Suprapubic skin (tissue), 4 donors: ENCODE data around the gene ALDOC. TPM values are rescaled to one million over a fixed set of nuclear protein-coding genes. Genes with fewer than 3 reads are reported as not detected.

Experiments used
- DNase-seq, 2 donors: peaks; one replicate each; pipeline ENCODE4 v3.0.0-alpha.2; 2019; ENCODE audit warnings: low spot score in 2 of 2
- H3K27ac ChIP-seq: fragments of 200-600 bp; sonication (generic); one replicate; pipeline ENCODE4 v1.5.1; 2019
- H3K27me3 ChIP-seq: fragments of 200-600 bp; sonication (generic); one replicate; pipeline ENCODE4 v1.5.1; 2019
- H3K36me3 ChIP-seq: fragments of 200-600 bp; sonication (generic); one replicate; pipeline ENCODE4 v1.5.1; 2019
- H3K4me1 ChIP-seq: fragments of 200-600 bp; sonication (generic); one replicate; pipeline ENCODE4 v1.5.1; 2019
- H3K4me3 ChIP-seq: fragments of 200-600 bp; sonication (generic); one replicate; pipeline ENCODE4 v1.5.1; 2019; ENCODE audit warnings: mild to moderate bottlenecking
- H3K9me3 ChIP-seq: fragments of 200-600 bp; sonication (generic); one replicate; pipeline ENCODE4 v1.5.1; 2019
- EP300 ChIP-seq: sonication (generic); formaldehyde crosslinking; IDR thresholded peaks from one replicate; pipeline ENCODE4 v1.6.1; 2017; ENCODE audit warnings: antibody characterized with exemption
- POLR2A ChIP-seq, 2 donors: fragments of 450-650 bp; IDR thresholded peaks; one replicate each; pipeline ENCODE4 v1.6.1; 2017; ENCODE audit warnings: antibody characterized with exemption in 2 of 2, mild to moderate bottlenecking in 2 of 2, moderate library complexity in 2 of 2
- POLR2AphosphoS5 ChIP-seq, 3 donors: sonication (generic); formaldehyde crosslinking; IDR thresholded peaks; one replicate each; pipeline ENCODE4 v1.6.1; 2017; ENCODE audit warnings: antibody characterized with exemption in 3 of 3
- WGBS: methylation state at CpG from one replicate; pipeline ENCODE4 v1.1.5; 2018; 5-methylcytosine and 5-hydroxymethylcytosine counted together
- total RNA-seq, 4 donors: library from RNA; depleted of rRNA; stranded (reverse); fragments of >200 nt; gene quantifications; one replicate each; pipeline ENCODE4 v1.1.0, GENCODE V29; 2016
- TF ChIP-seq, protein P1 (sequence below), 2 donors: fragments of 200-600 bp in 1 of 2; fragments of 450-650 bp in 1 of 2; sonication (generic) in 1 of 2; IDR thresholded peaks; one replicate each; pipeline ENCODE4 v1.5.1; 2016 to 2019; ENCODE audit warnings: antibody characterized with exemption in 2 of 2, mild to moderate bottlenecking in 1 of 2, moderate library complexity in 1 of 2

Gene ALDOC
- total RNA-seq: 100 to 1,000 TPM in 1 of 4 donors, 10 to 100 TPM in 3; 33.0 to 103 (median 62.6) TPM

DNA sequence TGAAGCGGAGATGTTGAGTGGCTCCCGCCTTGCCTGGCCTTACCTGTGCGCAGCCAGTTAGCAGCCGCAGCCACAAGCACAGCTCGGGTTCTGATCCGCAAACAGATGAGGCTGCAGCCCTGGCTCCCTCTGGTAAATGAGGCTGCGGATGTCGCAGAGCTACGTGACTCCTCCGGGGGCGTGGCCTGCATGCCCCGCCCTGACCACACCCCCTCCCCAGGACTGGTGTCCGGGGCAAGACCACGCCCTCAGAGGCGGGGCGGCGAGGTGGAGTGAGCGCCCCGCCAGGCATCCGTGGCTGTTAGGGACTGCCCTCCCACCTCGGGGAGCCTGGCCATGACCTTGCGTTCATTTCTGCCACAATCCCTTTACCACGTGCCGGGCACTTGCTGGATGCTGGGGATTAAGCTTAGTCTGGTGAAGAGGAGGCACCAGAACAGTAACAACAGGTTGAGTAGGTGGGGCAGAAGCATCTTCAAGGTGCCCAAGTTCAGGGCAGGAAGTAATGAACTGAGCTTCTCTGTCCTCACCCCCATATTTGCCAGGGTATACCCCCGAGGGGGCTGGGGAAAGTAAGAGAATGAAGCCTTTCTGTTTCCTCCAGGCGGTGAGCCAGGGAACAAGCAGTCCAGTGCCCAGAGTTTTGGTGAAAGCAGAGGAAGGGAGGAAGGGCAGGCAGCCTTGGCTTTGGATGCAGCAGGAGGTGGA lies at the start of gene ALDOC:
TSS of gene ALDOC (minus strand) at position 138 of the 708 bp plus-strand sequence. CDS start 1,363 bp downstream, outside the sequence.
- Histone ChIP-seq H3K27ac (no peak within 1 kb of the TSS), H3K9me3 (no peaks in the 10 kb centered on the region), H3K4me1 (peaks cover 18% of the 10 kb centered on the region), H3K36me3 (peaks cover 13% of the 10 kb centered on the region), H3K27me3 (no peaks in the 10 kb centered on the region), H3K4me3 (peak within 1 kb of the TSS; percentile 34)
- TF ChIP-seq POLR2A (IDR thresholded peaks at IDR 0.05): peak in 1 of 2 donors; percentile 60
- TF ChIP-seq, protein P1, sequence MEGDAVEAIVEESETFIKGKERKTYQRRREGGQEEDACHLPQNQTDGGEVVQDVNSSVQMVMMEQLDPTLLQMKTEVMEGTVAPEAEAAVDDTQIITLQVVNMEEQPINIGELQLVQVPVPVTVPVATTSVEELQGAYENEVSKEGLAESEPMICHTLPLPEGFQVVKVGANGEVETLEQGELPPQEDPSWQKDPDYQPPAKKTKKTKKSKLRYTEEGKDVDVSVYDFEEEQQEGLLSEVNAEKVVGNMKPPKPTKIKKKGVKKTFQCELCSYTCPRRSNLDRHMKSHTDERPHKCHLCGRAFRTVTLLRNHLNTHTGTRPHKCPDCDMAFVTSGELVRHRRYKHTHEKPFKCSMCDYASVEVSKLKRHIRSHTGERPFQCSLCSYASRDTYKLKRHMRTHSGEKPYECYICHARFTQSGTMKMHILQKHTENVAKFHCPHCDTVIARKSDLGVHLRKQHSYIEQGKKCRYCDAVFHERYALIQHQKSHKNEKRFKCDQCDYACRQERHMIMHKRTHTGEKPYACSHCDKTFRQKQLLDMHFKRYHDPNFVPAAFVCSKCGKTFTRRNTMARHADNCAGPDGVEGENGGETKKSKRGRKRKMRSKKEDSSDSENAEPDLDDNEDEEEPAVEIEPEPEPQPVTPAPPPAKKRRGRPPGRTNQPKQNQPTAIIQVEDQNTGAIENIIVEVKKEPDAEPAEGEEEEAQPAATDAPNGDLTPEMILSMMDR (IDR thresholded peaks at IDR 0.05): no peak
- TF ChIP-seq POLR2AphosphoS5 (IDR thresholded peaks at IDR 0.05): no peak
- no peak for TF ChIP-seq EP300
- DNase-seq: peak; percentile 96
- WGBS: 7% methylated on average over 21 of the region's 26 CpGs

- no peak overlapping the region for H3K4me3 ChIP-seq
- H3K4me1 ChIP-seq: no peaks in the 10 kb centered on the region
- WGBS: 98% methylated on average over 2 of the region's 2 CpGs
- no peak for DNase-seq
- peaks cover 93% of the 10 kb centered on the region for H3K36me3 ChIP-seq
- no peaks in the 10 kb centered on the region for H3K27me3 ChIP-seq
- TF ChIP-seq EP300: no peak
- TF ChIP-seq, protein P1 (IDR thresholded peaks at IDR 0.05): no peak
- no peak for TF ChIP-seq POLR2AphosphoS5 (IDR thresholded peaks at IDR 0.05)
- TF ChIP-seq POLR2A (IDR thresholded peaks at IDR 0.05): no peak
- no peak overlapping the region for H3K27ac ChIP-seq
- no peaks in the 10 kb centered on the region for H3K9me3 ChIP-seq
Measured at GRCh38 chr17:28624148-28624547, 47.5 kb upstream of the ALDOC start.

- no peaks in the 10 kb centered on the region for H3K4me1 ChIP-seq
- H3K27ac ChIP-seq: no peak overlapping the region
- peaks cover 93% of the 10 kb centered on the region for H3K36me3 ChIP-seq
- H3K27me3 ChIP-seq: no peaks in the 10 kb centered on the region
- no peaks in the 10 kb centered on the region for H3K9me3 ChIP-seq
- TF ChIP-seq POLR2A (IDR thresholded peaks at IDR 0.05) (no peak), POLR2AphosphoS5 (IDR thresholded peaks at IDR 0.05) (no peak), EP300 (no peak)
- TF ChIP-seq, protein P1 (IDR thresholded peaks at IDR 0.05): no peak
- 88% methylated on average over 4 of the region's 4 CpGs for WGBS
- no peak for DNase-seq
- no peak overlapping the region for H3K4me3 ChIP-seq
Measured at GRCh38 chr17:28623696-28624095, 47.0 kb upstream of the ALDOC start.

DNA sequence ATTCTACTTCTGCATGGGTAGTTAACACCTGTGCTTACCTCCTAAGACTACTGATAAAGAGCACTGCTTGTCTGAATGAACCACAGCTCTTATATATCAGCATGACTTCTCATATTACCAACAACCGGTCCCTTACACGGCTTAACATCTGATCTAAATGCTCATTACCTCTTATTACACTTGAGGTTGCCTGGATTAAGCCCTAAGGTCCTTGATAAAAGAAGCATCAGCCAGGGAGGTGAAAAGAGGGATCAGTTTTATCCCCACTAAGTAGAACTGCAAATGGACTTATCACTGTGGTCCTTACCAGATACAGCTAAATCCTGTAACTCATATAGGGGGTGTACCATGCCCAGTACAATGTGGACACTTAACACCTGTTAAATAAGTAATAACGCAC lies 45.5 kb upstream of the ALDOC start:
- Histone ChIP-seq H3K4me1 (no peaks in the 10 kb centered on the region), H3K36me3 (peaks cover 94% of the 10 kb centered on the region), H3K4me3 (no peak overlapping the region), H3K9me3 (no peaks in the 10 kb centered on the region), H3K27me3 (no peaks in the 10 kb centered on the region), H3K27ac (no peak overlapping the region)
- no peak for DNase-seq
- 95% methylated on average over 3 of the region's 3 CpGs for WGBS
- TF ChIP-seq POLR2AphosphoS5 (IDR thresholded peaks at IDR 0.05) (no peak), EP300 (no peak), POLR2A (IDR thresholded peaks at IDR 0.05) (no peak)
- TF ChIP-seq, protein P1 (IDR thresholded peaks at IDR 0.05): no peak

DNA sequence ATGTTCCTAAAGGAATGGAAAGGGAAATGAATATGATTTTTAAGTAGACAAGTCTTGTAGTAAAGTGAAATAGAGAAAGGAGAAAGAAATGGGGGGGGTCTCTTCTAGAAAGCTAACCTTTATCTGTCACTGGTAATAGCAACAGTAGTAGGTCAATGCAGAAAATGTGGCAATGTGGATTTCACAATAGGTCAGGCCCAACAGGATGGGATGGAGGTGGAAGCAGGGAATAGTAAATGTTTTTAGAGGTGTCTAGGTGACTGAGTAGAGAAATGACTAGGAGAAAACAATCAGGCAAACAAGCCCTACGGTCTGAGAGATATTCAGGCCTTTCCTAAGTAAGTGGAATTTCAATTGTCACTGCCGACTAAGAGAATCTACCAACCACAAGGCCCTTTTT lies 43.3 kb upstream of the ALDOC start:
- no peaks in the 10 kb centered on the region for H3K27me3 ChIP-seq
- H3K4me1 ChIP-seq: no peaks in the 10 kb centered on the region
- no peak overlapping the region for H3K4me3 ChIP-seq
- DNase-seq: no peak
- 86% methylated on average over 2 of the region's 2 CpGs for WGBS
- TF ChIP-seq EP300 (no peak), POLR2AphosphoS5 (IDR thresholded peaks at IDR 0.05) (no peak), POLR2A (IDR thresholded peaks at IDR 0.05) (no peak)
- TF ChIP-seq, protein P1 (IDR thresholded peaks at IDR 0.05): no peak
- H3K36me3 ChIP-seq: peaks cover 100% of the 10 kb centered on the region
- no peaks in the 10 kb centered on the region for H3K9me3 ChIP-seq
- no peak overlapping the region for H3K27ac ChIP-seq
